ENCODE results near the gene ATP5IF1.

DNA sequence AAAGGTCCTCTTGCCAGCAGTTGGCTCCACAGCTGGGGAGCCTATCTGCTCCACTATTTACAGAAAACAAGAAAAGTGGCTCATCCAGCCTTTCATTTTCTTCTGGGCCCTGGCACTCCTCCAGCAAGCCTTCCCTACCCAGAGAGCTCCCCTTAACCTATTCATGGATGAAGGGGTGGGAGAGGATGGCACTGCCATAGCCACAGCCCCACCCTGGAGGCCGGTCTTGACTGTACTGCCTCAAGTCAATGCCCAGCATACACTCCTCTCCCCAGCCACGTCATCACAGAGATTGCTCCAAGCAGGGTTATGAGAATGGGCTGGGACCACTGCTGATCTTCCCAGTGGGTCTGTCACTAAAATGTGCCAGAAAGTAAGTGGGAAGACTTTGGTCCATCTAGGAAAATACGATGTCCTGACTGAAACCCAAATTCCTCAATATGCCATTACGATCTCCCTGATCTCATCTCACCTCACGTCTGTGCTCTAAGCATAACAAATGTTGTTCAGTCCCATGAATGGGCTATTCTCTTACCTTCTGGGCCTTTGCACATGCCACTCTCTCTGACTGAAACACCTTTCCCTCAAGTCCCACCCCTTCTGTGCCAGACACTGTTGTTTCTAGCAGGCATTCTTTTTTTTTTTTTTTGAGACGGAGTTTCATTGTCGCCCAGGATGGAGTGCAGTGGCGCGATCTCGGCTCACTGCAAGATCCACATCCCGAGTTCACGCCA is 38.1 kb upstream of the ATP5IF1 start:
- TF ChIP-seq CTCF (IDR thresholded peaks at IDR 0.05) (no peak), POLR2A (IDR thresholded peaks at IDR 0.05) (no peak)
